GM19455 (cell line): ENCODE results near the gene CDK9.
A peak's percentile ranks its signal among the peaks of the same experiment; 100 is the strongest.

Experiments
- ATAC-seq: cut with Tn5 transposase; IDR thresholded peaks from one replicate; pipeline ENCODE4 v1.9.1; 2021; ENCODE audit not compliant: unreplicated experiment

The CDK9 gene

DNA sequence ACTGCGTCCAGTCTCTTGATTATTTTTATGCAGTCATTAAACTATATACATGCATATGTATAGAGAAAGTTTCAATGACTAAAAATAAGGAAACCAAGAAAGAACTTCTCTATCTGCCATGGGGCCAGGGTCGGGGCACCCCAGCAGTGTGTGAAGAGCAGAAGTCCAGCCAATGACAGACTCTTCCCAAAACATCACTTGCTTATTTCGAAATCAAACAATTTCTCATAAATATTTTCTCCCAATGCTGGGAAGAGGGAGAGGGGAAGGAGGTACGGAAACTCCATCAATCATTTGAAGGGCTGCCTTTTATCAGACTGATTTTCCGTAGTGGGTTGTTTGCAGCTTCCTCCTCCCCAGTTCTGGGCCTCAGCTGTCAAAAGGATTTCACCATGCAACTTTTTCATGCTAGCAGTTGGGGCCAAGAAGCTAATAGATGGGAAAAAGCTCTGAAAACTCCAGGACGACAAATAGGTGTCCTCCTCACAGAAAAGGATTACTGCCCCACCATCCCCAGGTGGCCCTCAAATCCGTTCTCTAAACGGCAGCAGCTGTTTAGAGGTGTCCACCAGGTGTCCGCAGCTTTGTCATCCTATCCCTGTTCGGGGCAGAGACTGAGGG lies 16.2 kb downstream of the CDK9 start:
- peak; percentile 31 for ATAC-seq

DNA sequence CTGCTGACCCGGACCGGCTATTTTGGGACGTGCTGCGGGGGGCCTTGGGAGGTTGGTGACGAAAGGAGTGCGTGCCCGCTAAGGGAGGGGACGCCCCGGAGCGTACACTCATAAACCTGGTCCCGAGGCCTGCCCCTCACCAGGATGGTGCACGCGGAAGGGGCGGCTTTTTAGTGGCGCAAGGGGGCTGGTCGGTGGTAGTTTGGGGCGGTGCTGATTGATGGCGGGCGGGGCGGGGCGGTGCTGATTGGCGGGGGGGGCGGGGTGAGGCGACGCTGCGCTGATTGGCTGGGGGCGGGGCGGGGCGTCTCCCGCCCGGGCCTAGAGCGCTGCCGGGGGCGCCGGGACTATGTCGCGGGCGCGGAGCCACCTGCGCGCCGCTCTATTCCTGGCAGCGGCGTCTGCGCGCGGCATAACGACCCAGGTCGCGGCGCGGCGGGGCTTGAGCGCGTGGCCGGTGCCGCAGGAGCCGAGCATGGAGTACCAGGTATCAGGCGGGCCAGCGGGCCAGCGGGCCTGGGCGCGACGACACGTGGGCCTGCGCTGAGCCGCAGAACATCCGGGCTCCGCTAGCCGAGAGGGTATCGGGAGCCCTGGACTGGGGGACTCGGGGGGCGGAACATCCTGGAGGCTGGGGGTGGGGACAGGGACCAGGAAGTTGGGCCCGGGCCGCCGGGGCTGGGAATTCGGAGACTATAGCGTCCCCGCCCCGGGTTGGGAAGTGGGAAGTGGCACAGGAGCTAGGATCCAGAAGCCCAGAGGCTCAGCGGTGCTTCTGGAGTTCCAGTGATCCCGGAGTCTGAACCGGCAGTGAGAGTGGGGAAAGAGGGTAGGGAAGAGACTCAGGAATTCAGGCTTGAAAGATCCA lies 17.0 kb downstream of the CDK9 start, which contains the start of gene FPGS:
Gene FPGS, plus strand, starts transcription at position 307 of the 868 bp plus-strand sequence. Its CDS starts 43 bp downstream, at position 350.
- peak; percentile 67 for ATAC-seq

DNA sequence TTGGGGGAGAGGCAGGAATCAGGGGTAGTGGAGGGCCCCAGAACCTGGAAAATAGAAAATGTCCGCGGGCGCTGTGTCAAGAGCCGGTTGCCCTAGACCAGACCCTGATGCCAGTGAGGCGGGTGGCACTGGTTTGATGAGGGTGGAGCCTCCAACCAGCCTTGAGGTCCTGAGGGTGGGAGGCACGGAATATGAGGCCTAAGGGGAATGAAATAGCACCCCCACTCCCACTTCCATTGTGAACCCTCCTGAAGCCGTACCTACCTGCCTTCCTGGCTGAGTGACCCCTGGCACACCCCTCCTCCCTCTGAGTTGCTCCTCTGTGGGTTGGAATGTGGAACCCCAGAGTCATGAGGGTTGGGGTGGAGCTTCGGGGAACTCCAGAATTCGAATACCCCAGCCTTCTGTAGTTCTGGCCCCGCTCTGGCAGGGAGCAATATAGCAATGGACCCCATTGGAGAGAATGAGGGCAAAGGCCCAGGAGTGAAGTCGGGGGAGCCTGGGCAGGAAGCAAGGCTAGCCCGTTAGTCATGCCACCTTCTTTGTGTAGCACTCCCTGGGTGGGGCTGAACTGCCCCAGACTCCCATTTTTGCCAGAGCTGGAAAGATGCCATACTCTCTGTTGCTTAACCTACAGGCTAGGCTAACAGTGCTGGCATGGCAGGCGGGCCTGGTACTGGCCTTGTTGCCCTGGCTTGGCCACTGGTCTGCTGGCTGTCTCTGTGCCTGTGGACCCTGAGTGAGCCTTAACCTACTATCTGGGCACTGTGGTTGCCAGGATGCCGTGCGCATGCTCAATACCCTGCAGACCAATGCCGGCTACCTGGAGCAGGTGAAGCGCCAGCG lies 17.9 kb downstream of the CDK9 start:
- no peak for ATAC-seq

DNA sequence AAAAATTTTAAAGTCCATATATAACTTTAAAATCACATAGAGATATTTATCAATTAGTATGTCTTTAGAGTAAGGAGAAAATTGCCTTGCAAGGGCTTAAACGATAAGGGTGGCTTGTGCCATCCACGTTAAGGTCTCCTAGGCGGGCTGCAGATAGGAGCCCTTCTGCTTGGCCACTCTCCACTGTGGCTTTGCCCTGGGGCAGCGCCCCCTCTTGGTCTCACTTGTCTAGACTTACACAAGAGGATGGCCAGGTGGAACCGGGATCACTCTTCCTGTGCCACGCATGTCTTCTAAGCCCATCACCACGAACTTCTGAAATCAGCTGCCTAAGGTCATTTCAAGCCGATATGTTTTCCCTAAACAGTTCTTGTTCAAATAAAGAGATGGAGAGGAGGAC lies 19.8 kb downstream of the CDK9 start:
- ATAC-seq: no peak

DNA sequence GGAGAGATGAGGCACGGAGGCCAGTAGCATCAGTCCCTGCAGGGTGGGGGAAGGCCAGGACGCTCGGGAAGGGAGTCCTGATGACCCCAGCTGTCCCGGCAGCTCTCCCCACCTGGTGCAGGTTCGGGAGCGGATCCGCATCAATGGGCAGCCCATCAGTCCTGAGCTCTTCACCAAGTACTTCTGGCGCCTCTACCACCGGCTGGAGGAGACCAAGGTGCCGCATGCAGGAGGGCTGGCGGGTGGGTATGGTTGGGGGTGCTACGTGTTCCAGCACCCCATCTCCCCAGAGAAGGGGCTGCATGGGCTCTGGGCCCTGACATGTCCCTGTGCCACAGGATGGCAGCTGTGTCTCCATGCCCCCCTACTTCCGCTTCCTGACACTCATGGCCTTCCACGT lies 21.0 kb downstream of the CDK9 start:
- no peak for ATAC-seq

DNA sequence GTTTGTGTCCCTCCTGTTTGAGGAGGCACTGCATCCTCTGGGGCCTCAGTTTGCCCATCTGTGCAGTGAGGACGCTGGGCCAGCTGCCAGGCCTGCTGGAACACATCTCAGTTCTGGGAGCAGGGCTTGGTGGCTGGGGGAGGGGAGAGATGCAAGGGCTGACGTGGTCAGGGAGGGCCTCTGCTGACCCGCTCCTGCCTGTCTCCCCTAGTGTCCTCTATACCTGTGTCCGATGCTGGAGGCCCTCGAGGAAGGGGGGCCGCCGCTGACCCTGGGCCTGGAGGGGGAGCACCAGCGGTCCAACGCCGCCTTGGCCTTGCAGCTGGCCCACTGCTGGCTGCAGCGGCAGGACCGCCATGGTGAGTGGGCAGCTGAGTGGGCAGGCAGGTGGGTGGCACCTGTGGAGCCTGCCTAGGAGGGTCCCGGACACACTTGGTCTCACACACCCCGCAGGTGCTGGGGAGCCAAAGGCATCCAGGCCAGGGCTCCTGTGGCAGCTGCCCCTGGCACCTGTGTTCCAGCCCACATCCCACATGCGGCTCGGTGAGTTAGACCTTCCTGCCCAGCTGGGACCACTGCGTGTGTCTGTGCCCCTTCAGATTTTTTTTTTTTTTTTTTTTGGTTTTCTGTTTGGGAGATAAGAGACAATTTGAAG lies 22.6 kb downstream of the CDK9 start:
- ATAC-seq: no peak

DNA sequence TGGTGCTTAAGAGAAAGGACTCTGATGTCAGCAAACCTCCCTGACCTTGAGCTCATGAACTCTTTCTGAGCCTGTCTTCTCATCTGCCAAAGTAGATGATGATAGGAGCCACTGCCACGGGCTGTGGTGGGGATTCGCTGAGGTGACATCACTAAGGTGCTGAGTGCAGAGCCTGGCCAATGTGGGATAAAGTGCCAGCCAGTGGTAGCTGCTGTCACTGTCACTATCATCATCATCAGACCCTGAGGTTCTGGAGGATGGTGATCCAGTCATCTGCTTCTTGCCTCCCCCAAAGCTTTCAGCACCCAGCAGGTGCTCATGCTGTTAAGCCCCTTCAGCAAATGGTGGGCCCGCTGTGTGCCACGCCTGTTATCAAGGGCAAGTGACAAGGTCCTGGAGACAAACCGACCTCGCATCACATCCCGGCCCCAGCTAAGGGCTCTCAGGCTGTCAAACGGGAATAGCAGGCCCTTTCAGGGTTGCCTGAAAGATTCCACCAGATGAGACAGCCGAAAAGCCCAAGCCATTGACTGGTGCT lies 23.2 kb downstream of the CDK9 start:
- ATAC-seq: no peak

DNA sequence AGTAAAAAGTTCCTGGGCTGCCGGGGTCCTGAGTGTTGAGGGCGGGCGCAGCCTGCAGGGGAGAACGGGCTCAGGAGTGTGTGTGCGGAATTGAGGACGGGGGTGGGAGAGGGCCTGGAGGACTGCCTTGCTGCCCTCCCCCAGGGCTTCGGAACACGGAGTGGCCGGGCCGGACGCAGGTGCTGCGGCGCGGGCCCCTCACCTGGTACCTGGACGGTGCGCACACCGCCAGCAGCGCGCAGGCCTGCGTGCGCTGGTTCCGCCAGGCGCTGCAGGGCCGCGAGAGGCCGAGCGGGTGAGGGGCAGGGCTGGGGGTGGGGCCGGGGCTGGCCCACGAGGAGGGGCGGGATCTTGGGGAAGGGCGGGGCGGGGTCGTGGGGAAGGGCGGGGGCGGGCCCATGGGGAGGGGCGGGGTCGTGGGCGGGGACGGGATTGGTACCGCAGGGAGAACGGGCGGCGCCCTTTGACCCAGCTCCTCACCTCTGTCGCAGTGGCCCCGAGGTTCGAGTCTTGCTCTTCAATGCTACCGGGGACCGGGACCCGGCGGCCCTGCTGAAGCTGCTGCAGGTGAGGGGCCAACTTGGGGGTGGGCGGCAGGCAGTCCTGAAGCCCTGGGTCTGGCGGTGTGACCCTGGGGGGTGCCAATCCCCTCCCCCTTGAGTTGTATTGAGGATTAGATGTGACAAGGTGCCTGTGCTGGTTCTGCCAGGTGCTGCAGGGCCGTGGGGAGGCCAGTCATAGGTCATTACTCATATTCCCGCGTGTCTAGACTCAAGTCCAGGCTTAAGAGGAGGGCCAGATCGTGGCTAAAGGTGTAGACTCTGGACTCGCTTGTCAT lies 23.9 kb downstream of the CDK9 start:
- ATAC-seq: no peak

DNA sequence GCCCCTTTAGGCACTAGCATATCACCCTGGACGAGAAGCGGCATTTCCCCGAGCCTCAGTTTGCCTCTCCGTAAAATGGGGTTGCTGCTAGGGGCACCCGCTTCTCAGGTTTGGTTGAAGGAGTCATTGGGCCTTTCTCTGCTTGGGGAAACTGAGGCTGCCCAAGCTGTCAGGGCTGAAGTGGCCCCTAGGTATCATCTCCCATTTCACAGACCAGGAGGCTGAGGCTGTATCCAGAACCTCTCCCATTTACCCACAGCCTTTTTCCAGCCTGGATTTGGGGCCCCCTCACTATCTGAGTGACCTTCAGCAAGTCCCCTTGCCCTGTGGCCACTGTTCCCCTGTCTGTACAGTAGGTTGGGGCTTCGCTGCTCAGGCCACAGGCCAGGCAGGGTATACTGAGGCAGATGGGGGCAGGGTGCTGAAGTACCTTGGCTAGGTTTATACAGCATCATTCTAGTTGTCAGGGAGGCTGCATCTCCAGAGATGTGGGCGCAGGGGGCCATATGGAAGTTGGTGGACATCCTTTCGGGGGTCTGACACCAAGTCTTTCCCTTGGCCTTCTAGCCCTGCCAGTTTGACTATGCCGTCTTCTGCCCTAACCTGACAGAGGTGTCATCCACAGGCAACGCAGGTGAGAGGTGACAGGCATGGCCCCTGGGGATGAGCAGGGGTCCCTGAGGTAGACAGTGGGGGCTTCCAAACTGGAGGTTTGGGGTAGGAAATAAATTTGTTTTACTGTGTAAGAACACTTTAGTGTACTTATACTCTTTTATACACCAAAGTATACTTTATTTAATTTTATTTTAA lies 24.7 kb downstream of the CDK9 start:
- ATAC-seq: no peak

DNA sequence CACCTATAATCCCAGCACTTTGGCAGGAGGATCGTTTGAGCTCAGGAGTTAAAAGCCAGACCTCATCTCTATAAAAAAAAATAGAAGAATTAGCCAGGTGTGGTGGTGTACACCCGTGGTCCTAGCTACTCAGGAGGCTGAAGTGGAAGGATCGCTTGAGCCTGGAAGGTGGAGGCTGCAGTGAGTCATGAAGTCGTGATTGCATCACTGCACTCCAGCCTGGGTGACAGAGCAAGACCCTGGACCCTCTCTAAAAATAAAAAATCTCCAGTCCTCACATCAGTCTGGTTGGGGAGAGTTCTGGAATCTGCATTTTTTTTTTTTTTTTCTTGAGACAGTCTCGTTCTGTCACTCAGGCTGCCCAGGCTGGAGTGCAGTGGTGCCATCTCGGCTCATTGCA lies 26.2 kb downstream of the CDK9 start:
- no peak for ATAC-seq

DNA sequence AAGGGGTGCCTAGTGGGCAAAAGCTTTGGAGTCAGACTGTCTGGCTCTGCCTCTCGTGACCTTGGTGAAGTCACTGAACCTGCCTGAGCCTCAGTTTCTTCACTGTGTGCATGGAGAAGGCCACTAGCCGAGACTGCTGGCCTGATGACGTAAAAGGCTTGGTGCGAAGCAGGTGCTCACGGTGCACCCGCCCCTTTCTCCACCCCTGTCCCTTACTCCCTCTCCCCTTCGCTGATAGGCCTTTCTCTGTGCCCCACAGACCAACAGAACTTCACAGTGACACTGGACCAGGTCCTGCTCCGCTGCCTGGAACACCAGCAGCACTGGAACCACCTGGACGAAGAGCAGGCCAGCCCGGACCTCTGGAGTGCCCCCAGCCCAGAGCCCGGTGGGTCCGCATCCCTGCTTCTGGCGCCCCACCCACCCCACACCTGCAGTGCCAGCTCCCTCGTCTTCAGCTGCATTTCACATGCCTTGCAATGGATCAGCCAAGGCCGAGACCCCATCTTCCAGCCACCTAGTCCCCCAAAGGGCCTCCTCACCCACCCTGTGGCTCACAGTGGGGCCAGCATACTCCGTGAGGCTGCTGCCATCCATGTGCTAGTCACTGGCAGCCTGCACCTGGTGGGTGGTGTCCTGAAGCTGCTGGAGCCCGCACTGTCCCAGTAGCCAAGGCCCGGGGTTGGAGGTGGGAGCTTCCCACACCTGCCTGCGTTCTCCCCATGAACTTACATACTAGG lies 27.3 kb downstream of the CDK9 start:
- no peak for ATAC-seq

DNA sequence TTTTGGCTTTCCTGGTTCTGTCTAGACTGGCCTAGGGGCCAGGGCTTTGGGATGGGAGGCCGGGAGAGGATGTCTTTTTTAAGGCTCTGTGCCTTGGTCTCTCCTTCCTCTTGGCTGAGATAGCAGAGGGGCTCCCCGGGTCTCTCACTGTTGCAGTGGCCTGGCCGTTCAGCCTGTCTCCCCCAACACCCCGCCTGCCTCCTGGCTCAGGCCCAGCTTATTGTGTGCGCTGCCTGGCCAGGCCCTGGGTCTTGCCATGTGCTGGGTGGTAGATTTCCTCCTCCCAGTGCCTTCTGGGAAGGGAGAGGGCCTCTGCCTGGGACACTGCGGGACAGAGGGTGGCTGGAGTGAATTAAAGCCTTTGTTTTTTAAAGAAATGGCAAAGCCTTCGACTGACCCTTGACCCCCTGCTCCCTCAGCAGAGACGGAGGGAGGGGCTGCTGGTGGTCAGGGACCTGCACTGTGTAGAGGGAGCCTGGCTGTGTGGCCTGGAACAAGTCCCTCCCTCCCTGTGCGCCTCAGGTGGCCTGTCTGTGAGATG lies 27.9 kb downstream of the CDK9 start:
- ATAC-seq: no peak

DNA sequence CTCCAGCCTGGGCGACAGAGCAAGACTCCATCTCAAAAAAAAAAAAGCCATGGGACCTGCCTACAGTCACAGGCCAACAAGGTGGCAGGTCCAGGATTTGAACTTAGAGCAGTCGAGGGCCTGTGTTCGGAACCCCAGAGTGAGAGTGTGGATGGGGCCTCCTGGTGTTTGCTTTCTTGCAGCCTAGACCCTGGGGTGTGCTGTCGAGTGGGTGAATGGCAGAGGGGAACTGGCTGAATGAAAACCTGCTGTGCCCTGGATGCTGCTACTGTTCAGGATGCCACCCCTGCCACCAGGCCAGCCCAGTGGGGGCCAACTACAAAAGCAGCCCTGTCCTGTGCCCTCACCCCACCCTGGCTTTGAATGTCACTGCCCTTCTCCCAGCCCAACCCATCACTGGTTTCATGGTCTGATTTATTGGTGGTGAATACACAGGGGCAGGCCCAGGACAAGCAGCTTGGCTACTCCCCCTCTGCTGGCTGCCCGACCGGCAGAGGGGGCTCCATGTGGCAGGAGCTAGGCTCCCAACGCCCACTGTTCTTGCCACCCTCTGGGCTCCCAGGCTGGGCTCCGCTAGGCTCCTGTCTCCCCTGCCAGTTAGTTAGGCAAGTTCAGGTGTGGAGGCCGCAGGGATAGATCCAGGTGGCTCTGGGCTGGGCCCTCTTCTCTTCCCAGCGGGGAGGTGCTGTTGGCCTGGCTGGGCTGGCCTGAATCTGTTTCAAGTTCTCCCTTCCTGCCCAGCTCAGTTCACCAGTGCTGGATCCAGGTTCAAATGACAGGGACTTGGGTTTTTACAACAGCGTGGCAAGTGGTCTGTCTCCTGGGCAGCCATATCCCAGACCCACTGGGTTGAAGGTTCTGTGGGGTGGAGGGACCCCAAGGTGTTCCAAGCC lies 29.0 kb downstream of the CDK9 start:
- no peak for ATAC-seq

DNA sequence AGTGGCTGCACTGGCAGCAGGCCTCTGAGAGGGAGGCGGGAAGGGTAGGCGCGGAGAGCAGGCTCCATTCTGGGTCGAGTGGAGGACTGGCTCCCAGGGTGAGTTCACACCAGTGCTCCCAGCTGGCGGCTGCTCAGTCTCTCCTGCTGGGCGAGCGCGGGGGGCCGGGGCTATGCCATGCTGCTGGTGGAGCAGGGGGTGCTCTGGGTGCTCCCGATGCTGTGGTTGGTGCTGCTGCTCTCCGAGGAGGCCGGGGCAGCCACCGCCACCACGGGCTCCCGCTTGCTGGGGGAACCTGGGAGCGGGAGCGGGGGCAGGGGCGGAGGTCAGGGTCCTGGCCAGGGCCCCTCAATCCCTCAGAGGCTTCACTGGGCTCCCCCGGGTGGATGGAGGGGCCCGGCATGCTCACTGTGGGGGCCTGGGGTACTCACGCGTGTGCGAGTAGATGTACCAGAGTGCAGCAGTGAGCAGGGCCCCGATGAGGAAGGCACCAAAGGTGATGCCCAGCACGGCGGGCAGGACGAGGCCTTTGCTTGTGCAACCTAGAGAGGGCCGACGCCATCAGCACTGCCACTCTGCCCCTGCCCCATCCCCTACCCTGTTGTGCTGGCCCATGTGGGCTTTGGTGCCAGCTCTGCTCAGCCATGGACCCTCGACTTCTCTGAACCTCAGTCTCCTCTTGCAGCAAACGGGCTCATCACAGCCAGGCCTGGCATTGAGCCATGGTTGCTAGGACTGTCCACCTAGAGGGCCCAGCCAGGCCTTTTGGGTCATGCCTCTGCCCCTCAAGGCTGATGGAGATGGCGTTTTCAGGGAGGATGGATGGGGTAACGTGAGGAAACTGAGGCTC lies 29.9 kb downstream of the CDK9 start:
- no peak for ATAC-seq

DNA sequence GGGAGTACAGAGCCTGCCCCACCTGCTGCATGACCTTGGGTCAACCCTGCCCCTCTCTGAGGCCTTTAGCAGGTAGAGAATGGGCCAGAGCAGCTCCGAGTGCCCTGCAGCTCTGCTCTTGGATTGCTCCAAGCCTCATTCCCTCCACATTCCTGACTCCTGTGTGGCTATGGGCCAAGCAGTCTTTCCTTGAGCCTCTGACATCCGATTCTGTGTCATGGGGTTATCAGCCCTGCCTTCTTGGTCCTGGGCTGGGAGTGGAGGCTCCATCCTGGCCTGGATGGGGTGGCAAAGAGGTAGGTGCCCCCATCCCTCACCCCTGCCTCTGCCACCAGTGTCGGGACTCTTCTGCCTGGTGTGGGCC lies 30.5 kb downstream of the CDK9 start:
- ATAC-seq: no peak

DNA sequence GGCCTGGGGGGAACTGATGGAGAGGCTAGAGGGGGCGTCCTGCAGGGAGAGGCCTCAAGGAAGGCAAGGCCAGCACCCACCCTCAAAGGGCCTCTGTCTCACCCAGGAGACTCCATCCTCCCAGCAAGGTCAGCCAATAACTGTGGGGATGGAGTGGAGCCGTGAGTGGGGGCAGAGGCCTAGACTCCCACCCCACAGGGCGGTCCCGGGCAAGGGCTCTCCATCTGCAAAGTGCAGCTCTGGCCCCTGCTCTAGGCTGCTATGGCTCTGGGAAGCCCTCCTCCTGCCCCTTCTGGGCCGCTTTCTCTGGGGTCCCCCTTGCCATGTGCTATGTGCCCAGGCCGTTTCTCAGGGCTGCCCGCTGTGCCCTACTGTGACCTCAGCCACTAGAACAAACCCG lies 30.9 kb downstream of the CDK9 start:
- ATAC-seq: no peak
